HG03095 (cell line): ENCODE data around the gene CRYBB1.

Source experiments
- ATAC-seq: cut with Tn5 transposase; IDR thresholded peaks from one replicate; pipeline ENCODE4 v1.9.1; 2021; ENCODE audit warnings: moderate library complexity; ENCODE audit not compliant: unreplicated experiment

Gene CRYBB1

GRCh38 chr22:26581633-26582168, 36.1 kb downstream of the CRYBB1 start:
- ATAC-seq = no peak

- no peak for ATAC-seq
Measured at GRCh38 chr22:26581026-26581425, 36.8 kb downstream of the CRYBB1 start.

- no peak for ATAC-seq
Measured at GRCh38 chr22:26580240-26580962, 37.4 kb downstream of the CRYBB1 start.

- peak; percentile 66 for ATAC-seq
Measured at GRCh38 chr22:26579331-26579886, 38.4 kb downstream of the CRYBB1 start.

- no peak for ATAC-seq
Measured at GRCh38 chr22:26577081-26577480, 40.7 kb downstream of the CRYBB1 start.

- no peak for ATAC-seq
Measured at GRCh38 chr22:26576026-26576680, 41.7 kb downstream of the CRYBB1 start.

GRCh38 chr22:26574001-26574723, 43.7 kb downstream of the CRYBB1 start:
- ATAC-seq = no peak

- ATAC-seq = no peak
Measured at GRCh38 chr22:26573026-26573662, 44.7 kb downstream of the CRYBB1 start.

GRCh38 chr22:26570864-26571525, 46.8 kb downstream of the CRYBB1 start:
- no peak for ATAC-seq

GRCh38 chr22:26570115-26570514, 47.7 kb downstream of the CRYBB1 start:
- ATAC-seq = no peak

GRCh38 chr22:26568207-26568706, 49.6 kb downstream of the CRYBB1 start:
- ATAC-seq = no peak

GRCh38 chr22:26567610-26568009, 50.2 kb downstream of the CRYBB1 start:
- ATAC-seq = no peak

- ATAC-seq = no peak
Measured at GRCh38 chr22:26566994-26567393, 50.8 kb downstream of the CRYBB1 start.

- ATAC-seq = no peak
Measured at GRCh38 chr22:26565889-26566288, 51.9 kb downstream of the CRYBB1 start.

GRCh38 chr22:26565181-26565580, 52.6 kb downstream of the CRYBB1 start:
- no peak for ATAC-seq

- ATAC-seq = no peak
Measured at GRCh38 chr22:26564672-26565071, 53.2 kb downstream of the CRYBB1 start.

- ATAC-seq = no peak
Measured at GRCh38 chr22:26564181-26564580, 53.6 kb downstream of the CRYBB1 start.

- ATAC-seq = no peak
Measured at GRCh38 chr22:26563022-26563421, 54.8 kb downstream of the CRYBB1 start.

- ATAC-seq = no peak
Measured at GRCh38 chr22:26561756-26562417, 55.9 kb downstream of the CRYBB1 start.
